ENCODE measurements around the gene ZNF862.

The ZNF862 gene

DNA sequence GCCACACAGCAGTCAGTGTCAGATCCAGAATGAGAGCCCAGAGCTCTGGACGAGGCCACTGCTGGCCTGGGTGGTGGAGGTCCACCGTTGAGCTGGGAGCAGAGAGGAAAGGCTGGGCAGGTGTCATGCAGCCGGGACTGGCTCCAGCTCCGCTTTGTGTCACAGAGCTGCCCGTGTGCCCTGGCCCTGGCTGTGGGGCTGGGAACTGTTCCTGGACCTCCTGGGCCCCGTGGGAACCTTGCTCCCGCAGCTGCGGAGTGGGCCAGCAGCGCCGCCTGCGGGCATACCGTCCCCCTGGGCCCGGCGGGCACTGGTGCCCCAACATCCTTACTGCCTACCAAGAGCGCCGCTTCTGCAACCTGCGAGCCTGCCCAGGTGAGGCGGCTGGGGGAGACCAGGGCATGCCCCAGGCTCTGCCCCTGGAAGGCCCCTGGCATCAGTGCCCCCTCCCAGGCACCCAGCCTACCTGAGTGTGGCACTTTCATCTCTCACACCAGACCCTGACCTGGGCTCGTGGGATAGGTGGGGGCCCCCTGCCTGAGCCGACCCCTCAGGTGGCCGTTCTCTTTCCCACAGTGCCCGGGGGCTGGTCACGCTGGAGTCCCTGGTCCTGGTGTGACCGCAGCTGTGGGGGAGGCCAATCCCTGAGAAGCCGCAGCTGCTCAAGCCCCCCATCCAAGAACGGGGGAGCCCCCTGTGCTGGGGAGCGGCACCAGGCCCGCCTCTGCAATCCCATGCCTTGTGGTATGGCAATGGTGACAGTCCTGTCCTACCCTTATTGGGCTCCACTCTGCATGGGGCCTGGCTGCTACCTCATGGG is 18.8 kb upstream of the ZNF862 start:
- DNase-seq (ENCODE audit: low read depth) = no peak

DNA sequence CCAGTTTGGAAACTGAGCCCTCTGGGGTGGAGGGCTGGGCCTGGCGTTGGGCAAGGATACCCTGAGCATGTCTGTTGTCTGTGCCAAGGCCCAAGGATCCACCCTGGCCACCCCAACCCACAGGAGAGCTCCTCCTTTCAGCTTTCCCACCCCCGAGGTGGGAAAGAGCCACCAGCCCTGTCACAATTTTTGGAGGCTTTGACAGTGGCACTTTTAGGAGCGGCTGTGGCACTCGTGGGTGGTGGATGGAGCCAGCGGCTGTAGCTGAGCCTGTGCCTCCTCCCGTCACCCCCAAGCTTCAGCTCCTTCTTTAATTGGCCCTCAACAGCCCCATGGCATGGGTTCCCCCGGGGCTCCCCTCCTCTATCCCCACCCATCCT is 18.2 kb upstream of the ZNF862 start:
- TF ChIP-seq, protein P1, sequence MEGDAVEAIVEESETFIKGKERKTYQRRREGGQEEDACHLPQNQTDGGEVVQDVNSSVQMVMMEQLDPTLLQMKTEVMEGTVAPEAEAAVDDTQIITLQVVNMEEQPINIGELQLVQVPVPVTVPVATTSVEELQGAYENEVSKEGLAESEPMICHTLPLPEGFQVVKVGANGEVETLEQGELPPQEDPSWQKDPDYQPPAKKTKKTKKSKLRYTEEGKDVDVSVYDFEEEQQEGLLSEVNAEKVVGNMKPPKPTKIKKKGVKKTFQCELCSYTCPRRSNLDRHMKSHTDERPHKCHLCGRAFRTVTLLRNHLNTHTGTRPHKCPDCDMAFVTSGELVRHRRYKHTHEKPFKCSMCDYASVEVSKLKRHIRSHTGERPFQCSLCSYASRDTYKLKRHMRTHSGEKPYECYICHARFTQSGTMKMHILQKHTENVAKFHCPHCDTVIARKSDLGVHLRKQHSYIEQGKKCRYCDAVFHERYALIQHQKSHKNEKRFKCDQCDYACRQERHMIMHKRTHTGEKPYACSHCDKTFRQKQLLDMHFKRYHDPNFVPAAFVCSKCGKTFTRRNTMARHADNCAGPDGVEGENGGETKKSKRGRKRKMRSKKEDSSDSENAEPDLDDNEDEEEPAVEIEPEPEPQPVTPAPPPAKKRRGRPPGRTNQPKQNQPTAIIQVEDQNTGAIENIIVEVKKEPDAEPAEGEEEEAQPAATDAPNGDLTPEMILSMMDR (conservative IDR thresholded peaks at IDR 0.05; ENCODE audit: low read length) = no peak
- H3K4me3 ChIP-seq (ENCODE audit: low read length) = no peak overlapping the region
- no peak for DNase-seq (ENCODE audit: low read depth)

More for the DNA sequence above, 18.8 kb upstream of the ZNF862 start:
- TF ChIP-seq, protein P1 (conservative IDR thresholded peaks at IDR 0.05; ENCODE audit: low read length) = no peak
- no peak overlapping the region for H3K4me3 ChIP-seq (ENCODE audit: low read length)

DNA sequence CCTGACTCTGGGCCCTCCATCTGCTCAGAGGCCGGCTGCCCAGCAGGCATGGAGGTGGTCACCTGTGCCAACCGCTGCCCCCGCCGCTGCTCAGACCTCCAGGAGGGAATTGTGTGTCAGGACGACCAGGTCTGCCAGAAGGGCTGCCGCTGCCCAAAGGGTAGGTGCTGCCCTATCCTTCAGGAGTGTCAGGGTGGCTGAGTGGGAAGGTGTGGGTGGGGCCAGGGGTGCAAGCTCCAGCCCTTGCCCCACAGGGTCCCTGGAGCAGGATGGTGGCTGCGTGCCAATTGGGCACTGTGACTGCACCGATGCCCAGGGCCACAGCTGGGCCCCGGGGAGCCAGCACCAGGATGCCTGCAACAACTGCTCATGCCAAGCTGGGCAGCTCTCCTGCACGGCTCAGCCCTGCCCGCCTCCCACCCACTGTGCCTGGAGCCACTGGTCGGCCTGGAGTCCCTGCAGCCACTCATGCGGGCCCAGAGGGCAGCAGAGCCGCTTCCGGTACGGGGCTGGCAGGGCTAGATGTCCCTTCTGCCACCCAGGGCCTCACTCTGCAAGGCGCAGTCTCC is 17.5 kb upstream of the ZNF862 start:
- no peak for DNase-seq (ENCODE audit: low read depth)
- H3K4me3 ChIP-seq (ENCODE audit: low read length) = no peak overlapping the region
- TF ChIP-seq, protein P1 (conservative IDR thresholded peaks at IDR 0.05; ENCODE audit: low read length) = no peak

DNA sequence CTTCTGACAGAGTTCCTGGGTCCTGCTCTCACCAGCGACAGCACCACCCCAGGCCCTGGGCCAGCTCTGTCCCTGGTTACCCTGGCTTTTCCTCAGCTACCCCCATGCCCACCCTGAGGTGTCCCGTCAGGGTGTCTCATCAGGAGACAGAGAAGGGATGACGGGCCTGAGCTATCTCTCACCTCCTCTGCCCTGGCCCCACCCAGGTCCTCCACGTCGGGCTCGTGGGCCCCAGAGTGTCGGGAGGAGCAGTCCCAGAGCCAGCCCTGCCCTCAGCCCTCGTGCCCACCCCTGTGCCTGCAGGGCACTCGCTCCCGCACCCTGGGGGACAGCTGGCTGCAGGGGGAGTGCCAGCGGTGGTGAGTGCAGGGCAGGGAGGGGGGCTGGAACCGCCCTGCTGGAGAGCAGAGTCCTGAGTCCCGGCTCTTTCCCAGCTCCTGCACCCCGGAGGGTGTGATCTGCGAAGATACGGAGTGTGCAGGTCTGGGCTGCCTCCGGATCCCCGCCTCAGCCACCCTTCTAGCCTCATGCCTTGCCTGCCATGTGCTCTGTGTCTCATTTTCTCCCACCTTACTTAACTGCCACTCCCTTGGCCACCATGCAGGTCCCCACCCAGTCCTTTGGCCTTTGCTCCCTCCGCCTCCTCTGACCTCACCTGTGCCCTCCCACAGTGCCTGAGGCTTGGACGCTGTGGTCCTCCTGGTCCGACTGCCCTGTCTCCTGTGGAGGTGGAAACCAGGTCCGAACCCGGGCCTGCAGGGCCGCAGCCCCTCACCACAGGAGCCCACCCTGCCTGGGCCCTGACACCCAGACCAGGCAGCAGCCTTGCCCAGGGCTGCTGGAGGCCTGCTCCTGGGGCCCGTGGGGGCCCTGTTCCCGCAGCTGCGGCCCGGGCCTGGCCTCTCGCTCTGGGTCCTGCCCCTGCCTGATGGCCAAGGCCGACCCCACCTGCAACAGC is 16.7 kb upstream of the ZNF862 start:
- DNase-seq (ENCODE audit: low read depth) = no peak
- TF ChIP-seq, protein P1 (conservative IDR thresholded peaks at IDR 0.05; ENCODE audit: low read length) = no peak

DNA sequence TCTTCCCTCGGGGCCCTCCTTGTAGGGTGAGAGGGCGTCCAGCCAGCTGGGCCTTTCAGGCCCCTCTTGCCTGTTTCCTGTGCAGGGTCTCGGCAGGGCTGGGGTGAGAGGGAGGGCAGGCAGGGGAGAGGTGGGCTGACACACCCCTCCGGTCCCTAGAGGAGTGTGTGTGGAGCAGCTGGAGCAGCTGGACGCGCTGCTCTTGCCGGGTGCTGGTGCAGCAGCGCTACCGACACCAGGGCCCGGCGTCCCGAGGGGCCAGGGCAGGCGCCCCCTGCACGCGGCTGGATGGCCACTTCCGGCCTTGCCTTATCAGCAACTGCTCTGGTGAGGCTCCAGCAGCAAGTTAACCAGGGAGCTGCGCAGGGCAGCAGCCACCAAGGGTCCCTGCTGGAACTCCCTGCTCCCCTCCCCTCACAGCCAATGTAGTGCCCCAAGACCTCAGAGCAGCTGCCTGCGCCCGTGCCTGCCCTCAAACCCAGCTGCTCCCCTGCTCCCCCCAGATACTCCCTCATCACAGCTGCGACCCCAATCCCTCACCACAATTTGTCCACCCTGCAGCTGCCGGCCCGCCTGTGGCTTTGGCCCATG is 15.7 kb upstream of the ZNF862 start:
- TF ChIP-seq, protein P1 (conservative IDR thresholded peaks at IDR 0.05; ENCODE audit: low read length) = no peak
- H3K4me3 ChIP-seq (ENCODE audit: low read length) = no peak overlapping the region
- DNase-seq (ENCODE audit: low read depth) = no peak

More for the DNA sequence above, 16.7 kb upstream of the ZNF862 start:
- no peak overlapping the region for H3K4me3 ChIP-seq (ENCODE audit: low read length)

GRCh38 chr7:149823191-149823630 is 15.0 kb upstream of the ZNF862 start:
- H3K4me3 ChIP-seq (ENCODE audit: low read length) = no peak overlapping the region
- TF ChIP-seq, protein P1 (conservative IDR thresholded peaks at IDR 0.05; ENCODE audit: low read length) = no peak
- DNase-seq (ENCODE audit: low read depth) = no peak

Data from AG10803 (cell line).